SK-MEL-5 (cell line): ENCODE data around the gene DYRK1A. TPM values are rescaled to one million over a fixed set of nuclear protein-coding genes. Genes with fewer than 3 reads are reported as not detected.

ENCODE experiments used
- DNase-seq: peaks from one replicate; pipeline ENCODE4 v3.0.0-alpha.2; 2016; ENCODE audit warnings: low read depth, low spot score
- in situ Hi-C: cut with HindIII; loops from 2 replicates; pipeline ENCODE4 v1.10.0; 2016; ENCODE audit warnings: low sequenced_read_pairs, high pct_unique_total_duplicates, low pct_unique_long_range_greater_than_20kb
- total RNA-seq: library from RNA; depleted of rRNA; stranded (reverse); fragments of >200 nt; shearing (Covaris generic); gene quantifications from 2 replicates; pipeline ENCODE4 v1.2.3, GENCODE V29; 2014

The DYRK1A gene
- total RNA-seq, 1 experiment from 2014 or later = 43.9 TPM

GRCh38 chr21:37407719-37408420 lies 41.3 kb downstream of the DYRK1A start:
- in situ Hi-C loops = no loop called here
- DNase-seq = no peak

- no peak for DNase-seq
- in situ Hi-C loops = no loop called here
These were observed 42.1 kb downstream of the DYRK1A start for GRCh38 chr21:37408464-37409193.

- in situ Hi-C loops = no loop called here
- DNase-seq = no peak
These were observed 44.1 kb downstream of the DYRK1A start for GRCh38 chr21:37410639-37411038.

- no peak for DNase-seq
- in situ Hi-C loops = no loop called here
These were observed 46.2 kb downstream of the DYRK1A start for GRCh38 chr21:37412603-37413360.

GRCh38 chr21:37413553-37414291 lies 47.1 kb downstream of the DYRK1A start:
- in situ Hi-C loops = no loop called here
- DNase-seq = no peak

GRCh38 chr21:37414292-37415253 lies 48.0 kb downstream of the DYRK1A start:
- in situ Hi-C loops = no loop called here
- no peak for DNase-seq

- DNase-seq = no peak
- in situ Hi-C loops = no loop called here
These were observed 49.4 kb downstream of the DYRK1A start for GRCh38 chr21:37415939-37416338.

- DNase-seq = no peak
- in situ Hi-C loops = no loop called here
These were observed 50.3 kb downstream of the DYRK1A start for GRCh38 chr21:37416914-37417313.

GRCh38 chr21:37419228-37419906 lies 52.8 kb downstream of the DYRK1A start:
- in situ Hi-C loops = no loop called here
- no peak for DNase-seq

GRCh38 chr21:37421306-37421705 lies 54.7 kb downstream of the DYRK1A start:
- in situ Hi-C loops = no loop called here

GRCh38 chr21:37422382-37422781 lies 55.8 kb downstream of the DYRK1A start:
- no peak for DNase-seq
- in situ Hi-C loops = no loop called here

More at GRCh38 chr21:37421306-37421705, 54.7 kb downstream of the DYRK1A start:
- no peak for DNase-seq

GRCh38 chr21:37423103-37423502 lies 56.5 kb downstream of the DYRK1A start:
- in situ Hi-C loops = no loop called here
- no peak for DNase-seq

- in situ Hi-C loops = no loop called here
- DNase-seq = no peak
These were observed 57.8 kb downstream of the DYRK1A start for GRCh38 chr21:37424396-37424795.

GRCh38 chr21:37425001-37425400 lies 58.4 kb downstream of the DYRK1A start:
- DNase-seq = no peak
- in situ Hi-C loops = no loop called here

GRCh38 chr21:37425684-37426083 lies 59.1 kb downstream of the DYRK1A start:
- no peak for DNase-seq
- in situ Hi-C loops = no loop called here

GRCh38 chr21:37427221-37427620 lies 60.6 kb downstream of the DYRK1A start:
- in situ Hi-C loops = no loop called here
- no peak for DNase-seq
